PC-3 (cell line): ENCODE measurements around the gene FAH.

Experiments
- CTCF ChIP-seq: fragments of 300-600 bp; sonication (generic); conservative IDR thresholded peaks from 2 replicates; pipeline ENCODE4 v1.5.1; 2017; ENCODE audit warnings: antibody characterized with exemption, low read depth, mild to moderate bottlenecking, low read length
- EZH2 ChIP-seq: fragments of 300-600 bp; sonication (generic); IDR thresholded peaks from one replicate; pipeline ENCODE4 v1.6.1; 2017; ENCODE audit warnings: antibody characterized with exemption, mild to moderate bottlenecking, low read length; ENCODE audit not compliant: unreplicated experiment

- TF ChIP-seq CTCF (no peak), EZH2 (no peak)
Observed at GRCh38 chr15:80132382-80132781, 20.4 kb upstream of the FAH start.
